K562 (cell line): ENCODE measurements around the gene PUS3. TPM values are rescaled to one million over a fixed set of nuclear protein-coding genes. Genes with fewer than 3 reads are reported as not detected.
A peak's percentile ranks its signal among the peaks of the same experiment; 100 is the strongest.

Experiments used
- ATAC-seq: fragments of 200-7000 bp; cut with Tn5 transposase; 3 replicates; pipeline ENCODE4 v1.9.1; 2020; ENCODE audit warnings: moderate library complexity
- BruUV-seq: library from RNA; stranded (reverse); fragments of 400-500 nt; replicated peaks from 2 replicates; lab custom pipeline; 2021; lab: Mats Ljungman, UMichigan
- CTCF ChIA-PET: fragments of 300-600 bp; formaldehyde crosslinking; extraction: SDS; loops from one replicate; lab custom pipeline; 2021; ENCODE audit warnings: low intra/inter-chr PET ratio; lab: Yijun Ruan, JAX
- POLR2A ChIA-PET: fragments of 300-600, 350-650 bp; sonication (Branson Sonifier 250); formaldehyde crosslinking; extraction: SDS; loops from one replicate; lab custom pipeline; 2021; ENCODE audit warnings: antibody characterized with exemption, inconsistent platforms; lab: Yijun Ruan, JAX
- DNase-seq, 4 experiments: peaks; one replicate each; pipeline versions ENCODE4 v3.0.0 to v3.0.0-alpha.2; 2011 to 2018; ENCODE audit warnings: low spot score in 3 of 4, mixed read lengths in 3 of 4; ENCODE audit errors: extremely low read depth in 1 of 4
- FAIRE-seq: peaks from 2 replicates; lab custom pipeline; 2011; peaks lifted over from hg19 to GRCh38; lab: Jason Lieb, UNC
- H2AFZ ChIP-seq: 2 replicates; pipeline ENCODE4 v1.6.0; 2011; ENCODE audit warnings: low read depth, low read length, control low read depth, inconsistent platforms
- H3K27ac ChIP-seq: fragments of 200-600 bp; 3 replicates; pipeline ENCODE4 v1.8.0; 2011; ENCODE audit warnings: low read depth, mild to moderate bottlenecking, control low read depth, inconsistent platforms, low read length, moderate library complexity, mixed read lengths; ENCODE audit errors: extremely low read depth
- H3K27me3 ChIP-seq, 2 experiments: fragments of 300-600 bp in 1 of 2; 2 replicates in 1 of 2; 3 replicates in 1 of 2; pipeline versions ENCODE4 v1.6.0 to v1.8.0; 2011; ENCODE audit warnings: inconsistent platforms in 2 of 2, low read length in 2 of 2, mild to moderate bottlenecking in 1 of 2, mixed read lengths in 1 of 2, moderate library complexity in 1 of 2; ENCODE audit not compliant: control insufficient read depth in 2 of 2, insufficient read depth in 2 of 2
- H3K36me3 ChIP-seq: fragments of 300-600 bp; 3 replicates; pipeline ENCODE4 v1.8.0; 2011; ENCODE audit warnings: mild to moderate bottlenecking, low read length, inconsistent platforms; ENCODE audit not compliant: control insufficient read depth, insufficient read depth
- H3K4me1 ChIP-seq, 2 experiments: fragments of 200-600 bp in 1 of 2; replicated peaks in 1 of 2; 2 replicates in 1 of 2; 3 replicates in 1 of 2; pipeline versions ENCODE4 v1.5.1 to v1.8.0; 2011; ENCODE audit warnings: inconsistent platforms in 2 of 2, low read length in 2 of 2, mild to moderate bottlenecking in 1 of 2, mixed read lengths in 1 of 2, moderate library complexity in 1 of 2; ENCODE audit not compliant: control insufficient read depth in 2 of 2, insufficient read depth in 2 of 2
- H3K4me2 ChIP-seq: 2 replicates; pipeline ENCODE4 v1.6.1; 2011; ENCODE audit warnings: low read length, control low read depth, inconsistent platforms, mixed read lengths; ENCODE audit not compliant: insufficient read depth
- H3K4me3 ChIP-seq: fragments of 200-600 bp; sonication (generic), shearing (Covaris generic); 2 replicates; pipeline ENCODE4 v1.5.1; 2016; ENCODE audit warnings: control low read depth, inconsistent platforms
- H3K79me2 ChIP-seq: fragments of 200-600 bp; 3 replicates; pipeline ENCODE4 v1.8.0; 2011; ENCODE audit warnings: low read length, inconsistent platforms; ENCODE audit not compliant: control insufficient read depth, insufficient read depth
- H3K9ac ChIP-seq, 2 experiments: 2 replicates each; pipeline versions ENCODE4 v1.6.0 to v1.6.1; 2011; ENCODE audit warnings: low read depth in 2 of 2, low read length in 2 of 2, control low read depth in 1 of 2, inconsistent platforms in 1 of 2, mild to moderate bottlenecking in 1 of 2, mixed read lengths in 1 of 2; ENCODE audit not compliant: insufficient read depth in 1 of 2
- H3K9me1 ChIP-seq: one replicate; pipeline ENCODE4 v1.6.0; 2011; ENCODE audit warnings: inconsistent platforms, mild to moderate bottlenecking, low read length, moderate library complexity; ENCODE audit not compliant: control insufficient read depth, insufficient read depth
- H3K9me3 ChIP-seq: replicated peaks from 2 replicates; pipeline ENCODE4 v1.5.1; 2011; ENCODE audit warnings: low read depth, low read length, inconsistent platforms; ENCODE audit not compliant: control insufficient read depth, insufficient read depth
- H4K20me1 ChIP-seq: replicated peaks from 2 replicates; pipeline ENCODE4 v1.6.1; 2011; ENCODE audit warnings: low read length, inconsistent platforms, mixed read lengths; ENCODE audit not compliant: control insufficient read depth, insufficient read depth
- HEY1 ChIP-seq: fragments of 250-450 bp; sonication (Bioruptor Pico); IDR thresholded peaks from 2 replicates; pipeline ENCODE4 v1.5.0; 2020; ENCODE audit warnings: mild to moderate bottlenecking, moderate library complexity, borderline replicate concordance
- ILK ChIP-seq: fragments of 450-650 bp; IDR thresholded peaks from 2 replicates; pipeline ENCODE4 v1.6.1; 2016; ENCODE audit warnings: missing genetic modification characterization, low read depth, mild to moderate bottlenecking, missing compliant biosample characterization, moderate library complexity, borderline replicate concordance
- JUN ChIP-seq, 2 experiments: sonication (generic) in 1 of 2; formaldehyde crosslinking in 1 of 2; IDR thresholded peaks; 2 replicates each; pipeline versions ENCODE4 v1.6.1 to v1.8.0; 2012 to 2022; ENCODE audit warnings: borderline replicate concordance in 2 of 2, mild to moderate bottlenecking in 2 of 2, improper control_type of control experiment in 1 of 2, low read depth in 1 of 2, low read length in 1 of 2, missing genetic modification reagents in 1 of 2
- NCOA6 ChIP-seq: fragments of 450-650 bp; IDR thresholded peaks from 2 replicates; pipeline ENCODE4 v1.6.1; 2017; ENCODE audit warnings: mild to moderate bottlenecking
- PCBP2 ChIP-seq: fragments of 200-400 bp; formaldehyde crosslinking; IDR thresholded peaks from 2 replicates; pipeline ENCODE4 v1.6.1; 2018; ENCODE audit warnings: low read length, low read depth, mild to moderate bottlenecking, moderate library complexity; ENCODE audit not compliant: poor library complexity, severe bottlenecking
- PHB ChIP-seq: fragments of 250-450 bp; sonication (Bioruptor Pico); IDR thresholded peaks from 2 replicates; pipeline ENCODE4 v1.5.0; 2021
- RBM15 ChIP-seq: fragments of 200-400 bp; formaldehyde crosslinking; IDR thresholded peaks from 2 replicates; pipeline ENCODE4 v1.6.1; 2018; ENCODE audit warnings: mild to moderate bottlenecking, low read length, moderate library complexity; ENCODE audit not compliant: insufficient read depth
- ZNF165 ChIP-seq: fragments of 250-450 bp; sonication (Bioruptor Pico); IDR thresholded peaks from 2 replicates; pipeline ENCODE4 v1.4.0; 2020; ENCODE audit warnings: borderline replicate concordance
- WGBS: fragments of 100-300 bp; shearing (Covaris generic); methylation state at CpG from one replicate; pipeline ENCODE4 v1.1.6; 2016; ENCODE audit warnings: low coverage, mixed read lengths; ENCODE audit not compliant: insufficient coverage; ENCODE audit errors: missing lambda C conversion rate; 5-methylcytosine and 5-hydroxymethylcytosine counted together
- in situ Hi-C: fragments of 300-500 bp; cut with MboI; formaldehyde crosslinking; loops from 4 replicates; pipeline ENCODE4 v1.15.0; 2018; ENCODE audit warnings: inconsistent platforms, mixed read lengths
- intact Hi-C: fragments of 100-400 bp; cut with micrococcal nuclease; formaldehyde crosslinking; loops from 2 replicates; pipeline ENCODE4 v1.14.2; 2022
- polyA plus RNA-seq, 8 experiments: library from polyadenylated mRNA; depleted of rRNA in 4 of 8; stranded (reverse) in 5 of 8; unstranded in 3 of 8; fragments of >200 nt; fragmentation: Nextera tagmentation in 2 of 8; fragmentation: Illumina TruSeq in 1 of 8; extraction: Ambion mirVana in 2 of 8; extraction: Trizol in 1 of 8; gene quantifications; 2 replicates each; pipeline versions ENCODE4 v1.2.1 to v1.2.3, GENCODE V29; 2011 to 2014; ENCODE audit warnings: inconsistent platforms in 1 of 8, missing spikeins in 1 of 8
- total RNA-seq, 7 experiments: library from RNA; depleted of rRNA in 6 of 7; stranded (reverse); fragments of >200 nt in 6 of 7; fragmentation: Illumina TruSeq in 2 of 7; extraction: Trizol in 2 of 7; gene quantifications; 2 replicates each; pipeline versions ENCODE4 v1.2.1 to v1.2.3, GENCODE V29; 2011 to 2021; ENCODE audit warnings: low replicate concordance in 1 of 7
- TF ChIP-seq, protein P1 (sequence below): IDR thresholded peaks from 2 replicates; pipeline ENCODE4 v1.6.1; 2014; ENCODE audit warnings: antibody characterized with exemption
- TF ChIP-seq, protein P2 (sequence below): fragments of 450-650 bp; IDR thresholded peaks from 2 replicates; pipeline ENCODE4 v1.6.1; 2018; ENCODE audit not compliant: partially characterized antibody
- TF ChIP-seq, protein P3 (sequence below), 2 experiments: fragments of 450-650 bp in 1 of 2; IDR thresholded peaks; 2 replicates each; pipeline ENCODE4 v1.6.1; 2011 to 2017; ENCODE audit warnings: low read depth in 2 of 2, antibody characterized with exemption in 1 of 2, borderline replicate concordance in 1 of 2, low read length in 1 of 2, mild to moderate bottlenecking in 1 of 2, mixed read lengths in 1 of 2; ENCODE audit not compliant: control insufficient read depth in 1 of 2

Gene PUS3
- total and polyA plus RNA-seq, 9 of the 15 experiments (the other 6 are each of a cell fraction or from before 2014, with no cell fraction given): 16.5 to 49.2 (median 35.9) TPM

DNA sequence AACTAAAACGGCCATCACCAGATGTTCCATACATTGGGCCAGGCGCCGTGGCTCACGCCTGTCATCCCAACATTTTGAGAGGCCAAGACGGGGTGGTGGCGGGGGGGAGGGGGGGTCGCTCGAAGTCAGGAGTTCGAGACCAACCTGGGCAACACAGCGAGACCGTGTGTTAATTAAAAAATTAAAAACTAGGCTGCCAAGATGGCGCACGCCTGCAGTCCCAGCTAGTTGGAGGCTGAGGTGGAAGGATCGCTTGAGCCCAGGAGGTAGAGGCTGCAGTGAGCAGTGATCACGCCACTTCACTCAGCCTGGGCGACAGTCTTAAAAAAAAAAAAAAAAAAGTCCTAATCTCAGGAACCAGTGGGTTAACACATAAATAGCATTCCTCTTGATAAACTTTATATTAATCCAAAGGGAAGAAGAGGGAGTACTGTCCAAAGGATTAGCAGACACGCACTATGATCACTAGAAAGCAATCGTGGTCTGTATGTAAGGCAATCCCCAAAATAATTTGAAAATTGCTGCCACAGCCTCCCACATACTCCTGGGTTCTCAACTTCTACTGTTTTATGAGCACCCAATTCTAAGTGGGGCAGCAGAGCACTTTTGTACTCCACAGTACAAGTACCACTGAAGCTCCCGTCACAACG lies 604 bp downstream of the PUS3 start:
- Histone ChIP-seq H3K27me3 (peaks cover 6 to 20% of the 10 kb centered on the region in 2 experiments; a peak in 4 of 5 replicates), H3K79me2 (peaks cover 41% of the 10 kb centered on the region), H3K36me3 (peaks cover 34% of the 10 kb centered on the region), H3K4me1 (peaks cover 0 to 6% of the 10 kb centered on the region in 2 experiments; a peak in 2 of 5 replicates), H3K27ac (peak overlapping the region; percentile 73), H4K20me1 (no peaks in the 10 kb centered on the region), H2AFZ (peak overlapping the region; percentile 93), H3K9ac (peak overlapping the region; percentile 85 to 93), H3K9me3 (no peaks in the 10 kb centered on the region), H3K4me3 (peak overlapping the region; percentile 68), H3K9me1 (no peaks in the 10 kb centered on the region), H3K4me2 (peak overlapping the region; percentile 89)
- BruUV-seq: TSS peak; percentile 81
- DNase-seq (peak in 3 of 4 experiments; percentile 17 to 37 (median 21)), FAIRE-seq (no peak), ATAC-seq (peak; percentile 65)
- intact Hi-C loops: no loop called here
- in situ Hi-C loops: no loop called here
- ChIA-PET POLR2A (interaction anchor here (0.6 to 1.8 kb wide), 12 partner anchors 9 to 309 kb away, joined by 3 to 10 read pairs (median 4); partner anchors contain the start of genes FAM118B, HYLS1 and RPUSD4), CTCF (no interaction called here)
- 1% methylated on average over 17 of the region's 20 CpGs for WGBS
- no peak for TF ChIP-seq HEY1 (CRISPR knock-in tag)
- TF ChIP-seq RBM15: no peak
- TF ChIP-seq JUN (IDR thresholded peaks at IDR 0.05; ENCODE audit: borderline replicate concordance, low read depth, low read length): no peak
- no peak for TF ChIP-seq JUN (CRISPR knock-in tag; IDR thresholded peaks at IDR 0.05; ENCODE audit: borderline replicate concordance)
- TF ChIP-seq, protein P1, sequence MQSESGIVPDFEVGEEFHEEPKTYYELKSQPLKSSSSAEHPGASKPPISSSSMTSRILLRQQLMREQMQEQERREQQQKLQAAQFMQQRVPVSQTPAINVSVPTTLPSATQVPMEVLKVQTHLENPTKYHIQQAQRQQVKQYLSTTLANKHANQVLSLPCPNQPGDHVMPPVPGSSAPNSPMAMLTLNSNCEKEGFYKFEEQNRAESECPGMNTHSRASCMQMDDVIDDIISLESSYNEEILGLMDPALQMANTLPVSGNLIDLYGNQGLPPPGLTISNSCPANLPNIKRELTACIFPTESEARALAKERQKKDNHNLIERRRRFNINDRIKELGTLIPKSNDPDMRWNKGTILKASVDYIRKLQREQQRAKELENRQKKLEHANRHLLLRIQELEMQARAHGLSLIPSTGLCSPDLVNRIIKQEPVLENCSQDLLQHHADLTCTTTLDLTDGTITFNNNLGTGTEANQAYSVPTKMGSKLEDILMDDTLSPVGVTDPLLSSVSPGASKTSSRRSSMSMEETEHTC: no peak
- TF ChIP-seq PCBP2: no peak
- TF ChIP-seq ZNF165 (CRISPR knock-in tag): no peak
- TF ChIP-seq, protein P2, sequence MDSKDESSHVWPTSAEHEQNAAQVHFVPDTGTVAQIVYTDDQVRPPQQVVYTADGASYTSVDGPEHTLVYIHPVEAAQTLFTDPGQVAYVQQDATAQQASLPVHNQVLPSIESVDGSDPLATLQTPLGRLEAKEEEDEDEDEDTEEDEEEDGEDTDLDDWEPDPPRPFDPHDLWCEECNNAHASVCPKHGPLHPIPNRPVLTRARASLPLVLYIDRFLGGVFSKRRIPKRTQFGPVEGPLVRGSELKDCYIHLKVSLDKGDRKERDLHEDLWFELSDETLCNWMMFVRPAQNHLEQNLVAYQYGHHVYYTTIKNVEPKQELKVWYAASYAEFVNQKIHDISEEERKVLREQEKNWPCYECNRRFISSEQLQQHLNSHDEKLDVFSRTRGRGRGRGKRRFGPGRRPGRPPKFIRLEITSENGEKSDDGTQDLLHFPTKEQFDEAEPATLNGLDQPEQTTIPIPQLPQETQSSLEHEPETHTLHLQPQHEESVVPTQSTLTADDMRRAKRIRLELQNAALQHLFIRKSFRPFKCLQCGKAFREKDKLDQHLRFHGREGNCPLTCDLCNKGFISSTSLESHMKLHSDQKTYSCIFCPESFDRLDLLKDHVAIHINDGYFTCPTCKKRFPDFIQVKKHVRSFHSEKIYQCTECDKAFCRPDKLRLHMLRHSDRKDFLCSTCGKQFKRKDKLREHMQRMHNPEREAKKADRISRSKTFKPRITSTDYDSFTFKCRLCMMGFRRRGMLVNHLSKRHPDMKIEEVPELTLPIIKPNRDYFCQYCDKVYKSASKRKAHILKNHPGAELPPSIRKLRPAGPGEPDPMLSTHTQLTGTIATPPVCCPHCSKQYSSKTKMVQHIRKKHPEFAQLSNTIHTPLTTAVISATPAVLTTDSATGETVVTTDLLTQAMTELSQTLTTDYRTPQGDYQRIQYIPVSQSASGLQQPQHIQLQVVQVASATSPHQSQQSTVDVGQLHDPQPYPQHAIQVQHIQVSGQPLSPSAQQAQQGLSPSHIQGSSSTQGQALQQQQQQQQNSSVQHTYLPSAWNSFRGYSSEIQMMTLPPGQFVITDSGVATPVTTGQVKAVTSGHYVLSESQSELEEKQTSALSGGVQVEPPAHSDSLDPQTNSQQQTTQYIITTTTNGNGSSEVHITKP: no peak
- no peak for TF ChIP-seq PHB (CRISPR knock-in tag)
- TF ChIP-seq ILK (tag): no peak
- TF ChIP-seq NCOA6: no peak
- TF ChIP-seq, protein P3, sequence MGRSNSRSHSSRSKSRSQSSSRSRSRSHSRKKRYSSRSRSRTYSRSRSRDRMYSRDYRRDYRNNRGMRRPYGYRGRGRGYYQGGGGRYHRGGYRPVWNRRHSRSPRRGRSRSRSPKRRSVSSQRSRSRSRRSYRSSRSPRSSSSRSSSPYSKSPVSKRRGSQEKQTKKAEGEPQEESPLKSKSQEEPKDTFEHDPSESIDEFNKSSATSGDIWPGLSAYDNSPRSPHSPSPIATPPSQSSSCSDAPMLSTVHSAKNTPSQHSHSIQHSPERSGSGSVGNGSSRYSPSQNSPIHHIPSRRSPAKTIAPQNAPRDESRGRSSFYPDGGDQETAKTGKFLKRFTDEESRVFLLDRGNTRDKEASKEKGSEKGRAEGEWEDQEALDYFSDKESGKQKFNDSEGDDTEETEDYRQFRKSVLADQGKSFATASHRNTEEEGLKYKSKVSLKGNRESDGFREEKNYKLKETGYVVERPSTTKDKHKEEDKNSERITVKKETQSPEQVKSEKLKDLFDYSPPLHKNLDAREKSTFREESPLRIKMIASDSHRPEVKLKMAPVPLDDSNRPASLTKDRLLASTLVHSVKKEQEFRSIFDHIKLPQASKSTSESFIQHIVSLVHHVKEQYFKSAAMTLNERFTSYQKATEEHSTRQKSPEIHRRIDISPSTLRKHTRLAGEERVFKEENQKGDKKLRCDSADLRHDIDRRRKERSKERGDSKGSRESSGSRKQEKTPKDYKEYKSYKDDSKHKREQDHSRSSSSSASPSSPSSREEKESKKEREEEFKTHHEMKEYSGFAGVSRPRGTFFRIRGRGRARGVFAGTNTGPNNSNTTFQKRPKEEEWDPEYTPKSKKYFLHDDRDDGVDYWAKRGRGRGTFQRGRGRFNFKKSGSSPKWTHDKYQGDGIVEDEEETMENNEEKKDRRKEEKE (IDR thresholded peaks at IDR 0.05; ENCODE audit: borderline replicate concordance in 1 of 2, control insufficient read depth in 1 of 2, low read depth in 2 of 2, low read length in 1 of 2): no peak
